Measurements from ENCODE around the gene TMEM25.
"Not testable (repeated sequence)": the region's sequence is repeated elsewhere in the genome, so short reads cannot be mapped to it uniquely, and the experiment has no call there.

GRCh38 chr11:118481238-118481637 lies 49.8 kb upstream of the TMEM25 start:
- not testable (repeated sequence) for TF ChIP-seq CTCF, POLR2A (IDR thresholded peaks at IDR 0.05)
